GM19438 (cell line): ENCODE measurements around the gene ABL2.

Source experiments
- ATAC-seq: cut with Tn5 transposase; IDR thresholded peaks from one replicate; pipeline ENCODE4 v1.9.1; 2021; ENCODE audit warnings: low read depth; ENCODE audit not compliant: unreplicated experiment

ABL2 gene

DNA sequence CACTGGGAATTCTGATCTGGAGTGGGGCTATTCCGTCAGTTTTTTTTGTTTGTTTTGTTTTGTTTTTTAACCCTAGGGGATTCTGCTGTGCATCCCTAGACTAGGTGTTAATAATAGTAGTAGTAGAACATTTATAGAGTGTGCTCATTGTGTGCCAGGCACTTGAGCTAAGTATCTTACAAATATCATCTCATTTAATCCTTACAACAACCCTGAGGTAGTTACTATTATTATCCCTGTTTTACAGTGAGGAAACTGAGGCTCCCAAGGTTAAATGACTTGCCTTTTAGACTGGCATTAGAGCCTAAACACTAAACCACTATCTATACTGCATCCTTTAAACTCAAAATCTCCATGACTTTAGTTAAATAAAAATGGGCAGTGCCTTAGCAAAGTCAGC is 125.5 kb downstream of the ABL2 start:
- no peak for ATAC-seq

DNA sequence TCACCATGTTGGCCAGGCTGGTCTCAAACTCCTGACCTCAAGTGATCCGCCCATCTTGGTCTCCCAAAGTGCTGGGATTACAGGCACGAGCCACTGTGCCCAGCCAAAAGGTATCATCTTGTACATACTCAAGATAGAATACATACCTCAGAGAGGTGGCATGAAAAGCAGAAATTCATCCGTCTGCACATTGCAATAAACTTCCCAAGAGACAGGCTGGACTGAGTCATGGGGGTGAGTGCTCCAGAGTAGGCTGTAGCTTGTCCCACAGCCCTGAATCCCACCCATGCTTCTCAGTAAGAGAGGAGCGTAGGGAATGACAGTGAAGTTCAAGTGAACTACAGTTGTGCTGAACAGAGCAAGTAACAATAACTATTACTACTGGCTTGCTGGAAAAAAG is 127.9 kb downstream of the ABL2 start:
- no peak for ATAC-seq

DNA sequence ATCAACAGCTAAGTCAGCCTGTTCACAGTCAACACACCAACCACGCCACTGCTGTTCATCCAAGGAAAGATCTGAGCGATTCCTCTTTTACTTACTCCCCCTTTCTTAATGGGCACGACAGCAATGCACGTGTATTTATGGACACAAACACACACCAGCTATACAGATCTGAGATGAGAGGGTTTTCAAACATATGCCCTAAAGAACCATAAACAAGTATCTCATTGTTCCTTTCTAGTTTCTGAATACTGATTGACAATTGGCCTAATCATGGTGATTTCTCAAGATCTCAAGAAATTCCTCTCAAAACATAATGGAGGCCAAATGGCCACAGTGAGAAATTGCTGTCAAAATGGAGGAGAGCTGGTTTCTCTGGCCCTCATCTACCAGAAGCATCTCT is 129.6 kb downstream of the ABL2 start:
- ATAC-seq: no peak

DNA sequence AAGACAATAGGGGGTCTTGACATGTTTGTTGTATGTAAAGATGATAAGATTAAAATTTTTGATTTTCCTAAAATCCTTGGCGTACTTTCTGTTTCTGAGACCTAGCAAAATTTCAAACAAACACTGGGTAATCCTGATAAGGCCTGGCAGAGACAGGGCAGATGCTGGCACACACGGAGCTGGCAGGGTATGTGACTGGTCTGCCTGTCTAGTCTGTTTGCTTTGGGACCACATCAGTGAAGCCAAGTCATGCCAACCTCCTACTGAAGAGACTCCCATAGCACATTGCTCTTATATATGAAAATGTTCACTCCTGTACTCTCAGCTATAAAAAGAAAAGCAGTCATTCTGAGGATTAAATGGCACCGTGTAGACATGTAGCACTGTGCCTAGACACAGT is 133.6 kb downstream of the ABL2 start:
- no peak for ATAC-seq

DNA sequence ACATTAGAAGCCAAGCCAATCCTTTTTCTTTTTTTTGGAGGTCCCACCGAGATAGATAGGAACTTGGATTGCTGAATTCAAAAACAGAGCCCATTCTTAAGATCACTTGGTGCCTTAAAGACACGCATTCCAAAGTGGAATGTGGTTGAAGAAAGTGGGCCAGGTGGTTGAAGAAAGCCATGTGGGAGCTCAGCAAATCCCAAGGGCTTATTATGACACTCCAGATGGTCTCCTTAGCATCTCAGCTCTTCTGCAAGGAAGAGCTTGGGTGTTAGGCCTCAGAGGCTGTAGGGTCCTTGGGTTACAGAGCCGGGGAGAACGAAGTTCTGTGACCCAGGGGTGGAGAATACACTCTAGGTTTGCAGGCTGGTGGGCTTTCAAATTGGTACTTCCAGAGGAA is 134.1 kb downstream of the ABL2 start:
- no peak for ATAC-seq

DNA sequence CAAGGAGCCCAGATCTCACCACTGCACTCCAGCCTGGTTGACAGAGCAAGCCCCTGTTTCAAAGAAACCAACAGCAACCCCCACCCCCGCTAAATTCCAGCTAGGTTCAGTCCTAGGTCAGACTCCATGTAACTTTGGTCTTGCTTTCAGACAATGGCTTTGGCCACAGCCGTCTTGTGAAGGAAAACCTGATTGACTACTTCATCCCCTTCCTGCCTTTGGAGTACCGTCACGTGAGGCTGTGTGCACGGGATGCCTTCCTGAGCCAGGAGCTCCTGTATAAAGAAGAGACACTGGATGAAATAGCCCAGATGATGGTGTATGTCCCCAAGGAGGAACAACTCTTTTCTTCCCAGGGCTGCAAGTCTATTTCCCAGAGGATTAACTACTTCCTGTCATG is 134.7 kb downstream of the ABL2 start:
- no peak for ATAC-seq

DNA sequence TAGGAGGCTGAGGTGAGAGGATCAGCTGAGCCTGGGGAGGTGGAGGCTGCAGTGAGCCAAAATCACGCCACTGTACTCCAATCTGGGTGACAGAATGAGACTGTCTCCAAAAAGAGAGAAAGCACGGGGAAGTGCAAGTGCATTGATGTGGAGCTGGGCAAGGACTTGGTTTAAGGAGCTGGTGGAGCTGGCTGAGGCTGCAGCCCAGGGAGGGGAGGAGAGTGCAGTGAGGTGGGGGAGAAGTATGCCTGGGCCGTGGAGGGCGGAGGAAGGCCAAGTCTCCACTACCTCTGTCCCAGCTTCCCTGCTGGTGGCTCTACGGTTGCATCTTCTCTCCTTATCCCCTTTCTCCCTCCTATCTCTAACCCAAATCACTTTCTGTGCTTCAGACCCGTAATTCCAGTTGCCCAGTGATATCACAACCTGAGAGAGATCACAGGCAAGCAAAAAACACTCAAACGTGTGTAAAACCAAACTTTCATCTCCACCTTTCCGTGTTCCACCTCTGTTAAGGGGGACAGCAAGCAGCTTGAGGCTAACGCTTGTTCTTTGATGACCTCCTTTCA is 136.5 kb downstream of the ABL2 start:
- ATAC-seq: no peak

DNA sequence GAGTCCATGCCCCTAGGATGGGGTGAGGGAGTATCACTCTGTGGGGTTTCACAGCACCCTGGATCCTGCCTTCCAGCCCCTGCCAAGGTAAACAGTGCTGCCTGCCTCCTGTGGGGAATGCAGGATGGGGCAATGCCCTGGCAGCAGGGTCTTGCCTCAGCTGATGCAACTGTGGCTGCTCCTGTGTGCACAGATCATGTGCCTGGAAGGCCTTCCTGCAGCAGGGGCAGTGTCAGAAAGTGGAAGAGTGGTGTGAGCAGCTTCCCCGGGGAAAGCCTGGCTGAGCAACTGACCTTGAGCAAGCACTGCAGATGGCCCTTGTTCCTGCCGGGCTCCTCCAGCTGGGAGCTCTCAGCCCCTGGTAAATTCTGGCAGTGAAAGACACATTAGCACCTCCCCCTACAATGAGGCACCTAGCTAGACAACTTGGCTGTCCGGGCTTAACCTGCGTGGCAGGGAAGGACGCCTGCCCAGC is 137.7 kb downstream of the ABL2 start:
- no peak for ATAC-seq

DNA sequence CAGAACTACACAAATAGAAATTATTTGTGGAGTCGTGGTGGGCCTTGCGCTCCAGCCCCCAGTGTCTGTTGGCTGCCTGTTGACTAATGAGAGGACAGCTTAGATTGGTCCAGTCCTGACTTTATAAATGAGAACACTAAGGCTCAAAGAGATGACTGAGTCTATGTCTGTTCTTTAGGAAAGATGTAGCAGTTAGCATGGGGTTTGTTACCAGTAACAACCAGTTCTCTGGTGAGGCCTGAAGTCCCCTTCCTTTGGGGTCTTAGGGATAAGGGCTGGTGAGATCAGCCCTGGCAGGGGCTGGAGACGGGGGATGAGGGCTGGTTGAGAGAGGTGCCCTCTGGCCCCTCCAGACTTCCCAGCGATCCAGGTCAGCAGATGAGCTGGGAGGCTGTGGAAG is 138.6 kb downstream of the ABL2 start:
- ATAC-seq: no peak

DNA sequence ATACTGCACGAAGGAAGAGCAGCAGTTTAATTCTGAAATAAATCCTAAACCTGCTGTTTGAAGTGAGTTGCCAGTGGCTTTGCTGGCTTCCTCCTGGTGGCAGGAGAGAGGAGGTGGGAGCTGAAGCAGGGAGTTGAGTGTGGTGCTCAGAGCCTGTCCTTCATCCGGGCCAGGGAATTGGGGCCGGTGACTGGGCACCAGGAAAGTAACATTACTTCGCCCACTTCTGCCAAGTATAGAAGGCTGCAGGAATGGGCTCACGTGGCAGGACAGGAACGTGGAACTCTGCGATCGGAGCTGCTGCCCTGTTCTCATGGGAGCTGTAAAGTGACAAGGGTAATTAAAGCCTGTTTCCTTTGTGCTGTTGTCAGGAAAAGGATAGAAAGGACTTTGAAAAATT is 139.0 kb downstream of the ABL2 start:
- no peak for ATAC-seq

DNA sequence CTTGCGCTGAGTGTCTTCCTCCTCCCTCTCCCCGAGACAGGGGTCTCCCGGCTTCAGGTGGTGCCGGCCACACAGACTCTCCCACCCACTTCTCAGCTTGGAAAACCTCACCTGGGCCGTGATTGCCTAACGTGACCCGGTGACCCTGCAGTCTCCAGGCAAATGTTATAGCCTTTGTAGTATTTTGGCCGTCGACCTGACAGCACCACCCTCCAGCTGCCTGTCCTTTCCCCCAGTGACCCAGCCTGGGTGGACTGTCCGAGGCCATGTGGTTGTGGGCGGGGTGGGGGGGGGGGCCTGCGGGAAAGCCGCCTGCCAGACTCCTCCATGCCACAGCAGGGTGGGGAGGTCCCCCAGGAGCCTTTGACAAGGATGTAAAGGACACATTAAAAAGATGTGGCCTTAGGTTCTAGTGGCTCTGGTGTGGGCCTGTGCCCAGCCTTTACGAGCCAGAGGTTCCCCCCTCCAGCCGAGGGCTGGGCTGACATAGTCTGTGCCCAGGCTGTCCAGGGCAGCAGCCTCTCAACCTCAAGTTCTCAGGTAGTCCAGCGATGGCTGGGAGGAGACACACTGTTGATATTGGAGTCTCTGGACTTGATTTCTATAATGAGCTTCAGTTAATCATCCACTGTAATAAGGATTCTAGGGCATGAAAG is 139.5 kb downstream of the ABL2 start:
- ATAC-seq: no peak

DNA sequence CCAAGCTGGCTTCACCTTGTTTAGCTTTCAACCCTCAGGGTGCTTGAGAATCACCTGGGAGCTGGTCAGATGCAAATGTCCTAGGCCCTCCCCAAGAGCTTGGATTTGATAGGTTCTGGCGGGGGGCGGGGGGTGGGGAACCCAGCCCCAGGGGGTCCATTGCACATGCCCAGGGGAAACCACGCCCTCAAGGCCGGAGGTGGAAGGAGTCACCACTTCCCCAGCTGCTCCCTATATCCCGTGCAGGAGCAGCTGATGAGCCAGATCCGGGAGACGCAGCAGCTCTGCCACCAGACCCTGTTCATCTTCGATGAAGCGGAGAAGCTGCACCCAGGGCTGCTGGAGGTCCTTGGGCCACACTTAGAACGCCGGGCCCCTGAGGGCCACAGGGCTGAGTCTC is 141.8 kb downstream of the ABL2 start:
- no peak for ATAC-seq

DNA sequence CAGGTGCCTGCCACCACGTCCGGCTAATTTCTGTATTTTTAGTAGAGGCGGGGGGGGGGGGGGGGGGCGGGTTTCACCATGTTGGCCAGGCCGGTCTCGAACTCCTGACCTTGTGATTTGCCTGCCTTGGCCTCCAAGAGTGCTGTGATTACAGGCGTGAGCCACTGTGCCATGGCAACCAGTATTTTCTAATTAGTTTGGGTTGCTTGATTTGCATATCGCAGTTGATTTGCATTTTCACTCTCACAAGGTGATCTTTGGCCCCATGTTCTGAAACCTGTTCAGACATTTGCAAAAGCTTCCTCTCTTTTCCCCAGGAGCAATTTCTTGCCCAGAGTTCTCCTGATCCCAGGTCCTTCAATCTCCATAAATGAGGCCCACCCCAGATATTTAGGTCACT is 145.9 kb downstream of the ABL2 start:
- no peak for ATAC-seq

DNA sequence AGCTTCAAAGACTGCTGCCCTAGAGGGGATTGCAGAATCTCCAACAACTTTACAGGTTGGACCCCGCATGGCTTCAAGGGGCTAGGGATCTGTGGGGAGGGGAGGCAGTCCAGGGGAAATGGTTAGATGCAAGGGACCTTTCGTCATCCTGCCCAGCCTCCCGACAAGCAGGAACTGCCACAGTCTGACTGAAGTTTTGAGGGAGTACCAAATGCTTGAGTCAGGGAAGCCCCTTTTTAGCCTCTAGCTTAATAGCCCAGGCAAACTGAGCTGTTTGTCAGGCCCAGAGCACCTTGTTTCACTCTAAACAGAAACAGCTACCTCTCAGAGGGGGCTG is 146.5 kb downstream of the ABL2 start:
- ATAC-seq: no peak

DNA sequence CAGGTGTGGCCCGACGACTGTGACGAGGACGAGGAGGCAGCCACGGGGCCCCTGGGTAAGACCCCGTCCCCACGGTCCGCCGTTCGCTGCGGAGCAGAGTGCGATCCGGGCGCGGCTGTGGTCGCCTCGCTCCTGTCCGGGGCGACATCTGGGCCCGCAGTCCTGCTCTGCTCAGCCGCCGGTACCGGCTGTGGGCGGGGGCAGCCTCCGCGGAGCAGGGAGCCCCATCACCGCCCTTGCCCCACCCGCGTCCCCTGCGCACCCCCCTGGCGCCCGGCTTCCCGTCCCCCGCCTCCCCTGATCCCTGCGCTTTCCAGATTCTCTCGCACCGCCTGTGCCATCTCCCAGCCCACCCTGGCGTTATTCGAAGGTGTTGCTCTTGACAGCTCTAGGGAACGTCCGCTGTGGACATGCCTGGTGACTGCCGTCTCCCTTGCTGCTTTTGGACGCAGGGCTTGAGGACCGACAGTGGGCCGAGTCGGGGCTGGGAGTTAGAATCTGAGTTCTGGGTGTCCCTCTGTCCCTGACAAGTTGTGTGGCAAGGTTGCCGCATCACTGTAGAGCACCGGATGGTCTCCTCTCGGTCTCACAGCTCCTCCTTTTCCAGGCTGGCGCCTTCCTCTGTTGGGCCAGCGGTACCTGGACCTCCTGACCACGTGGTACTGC is 147.0 kb downstream of the ABL2 start:
- ATAC-seq: peak; percentile 12

DNA sequence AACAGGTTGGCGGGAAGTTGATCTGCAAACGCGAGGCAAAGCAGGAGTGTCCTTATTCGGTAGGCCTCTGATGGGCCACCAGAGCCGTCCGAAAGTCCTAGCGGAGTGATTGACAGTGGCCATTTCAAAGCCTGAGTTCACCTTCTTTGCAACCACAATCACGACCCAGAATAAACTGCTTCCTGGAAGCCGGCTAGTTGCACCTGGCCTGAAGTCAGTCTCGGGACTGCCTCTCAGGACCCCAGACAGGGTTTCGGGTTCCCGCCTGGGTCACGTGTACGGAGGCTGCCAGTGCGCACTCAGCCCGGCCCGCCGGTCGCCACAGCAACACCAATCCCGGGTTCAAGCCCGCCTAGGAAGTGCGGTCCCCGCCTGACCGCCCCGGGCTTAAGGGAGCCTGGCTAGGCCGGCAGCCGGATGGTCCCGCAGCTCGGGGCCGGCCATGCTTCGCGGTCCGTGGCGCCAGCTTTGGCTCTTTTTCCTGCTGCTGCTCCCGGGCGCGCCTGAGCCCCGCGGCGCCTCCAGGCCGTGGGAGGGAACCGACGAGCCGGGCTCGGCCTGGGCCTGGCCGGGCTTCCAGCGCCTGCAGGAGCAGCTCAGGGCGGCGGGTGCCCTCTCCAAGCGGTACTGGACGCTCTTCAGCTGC is 147.7 kb downstream of the ABL2 start, which contains the start of gene TOR3A:
Gene TOR3A, plus strand, starts transcription at position 384 of the 646 bp plus-strand sequence. Its CDS starts 59 bp downstream, at position 443.
- ATAC-seq: peak; percentile 83

DNA sequence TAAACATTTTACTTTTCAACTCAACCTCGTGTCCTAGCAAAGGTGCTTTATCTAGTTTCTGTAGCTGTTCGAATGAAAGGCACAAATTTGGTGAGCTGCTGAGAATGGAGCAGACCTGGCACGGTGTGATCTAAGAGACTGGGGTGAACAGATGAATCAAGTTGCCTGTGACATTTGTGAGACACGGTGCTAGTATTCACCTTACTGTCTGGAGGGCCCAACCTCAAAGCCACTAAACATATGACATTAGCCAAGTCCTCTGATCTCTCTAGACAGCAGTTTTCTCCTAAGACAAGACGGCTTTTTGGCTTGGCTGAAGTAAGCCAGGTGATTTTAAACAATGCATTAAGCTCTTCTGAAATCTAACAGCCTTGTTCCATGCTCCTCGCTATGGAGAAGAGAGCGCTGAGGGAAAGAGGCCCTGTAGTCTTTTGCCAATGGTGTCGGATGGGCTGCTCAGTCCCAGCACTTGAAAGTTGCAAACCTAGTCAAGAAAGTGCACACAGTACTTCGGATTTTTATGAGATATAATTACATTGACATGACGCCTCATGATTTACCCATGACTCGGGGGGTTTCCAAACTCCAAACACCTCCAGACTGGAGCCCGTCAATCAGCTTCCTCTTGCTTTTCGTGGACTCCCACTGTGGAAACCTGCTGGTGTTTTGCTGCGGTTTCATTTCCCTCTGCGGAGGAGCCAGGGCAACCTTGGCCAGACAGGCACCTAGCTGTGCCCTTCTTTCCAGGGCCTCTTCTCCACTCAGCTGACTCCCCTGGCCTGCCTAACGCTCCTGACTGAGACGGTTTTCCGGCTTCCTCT is 148.4 kb downstream of the ABL2 start:
- no peak for ATAC-seq

DNA sequence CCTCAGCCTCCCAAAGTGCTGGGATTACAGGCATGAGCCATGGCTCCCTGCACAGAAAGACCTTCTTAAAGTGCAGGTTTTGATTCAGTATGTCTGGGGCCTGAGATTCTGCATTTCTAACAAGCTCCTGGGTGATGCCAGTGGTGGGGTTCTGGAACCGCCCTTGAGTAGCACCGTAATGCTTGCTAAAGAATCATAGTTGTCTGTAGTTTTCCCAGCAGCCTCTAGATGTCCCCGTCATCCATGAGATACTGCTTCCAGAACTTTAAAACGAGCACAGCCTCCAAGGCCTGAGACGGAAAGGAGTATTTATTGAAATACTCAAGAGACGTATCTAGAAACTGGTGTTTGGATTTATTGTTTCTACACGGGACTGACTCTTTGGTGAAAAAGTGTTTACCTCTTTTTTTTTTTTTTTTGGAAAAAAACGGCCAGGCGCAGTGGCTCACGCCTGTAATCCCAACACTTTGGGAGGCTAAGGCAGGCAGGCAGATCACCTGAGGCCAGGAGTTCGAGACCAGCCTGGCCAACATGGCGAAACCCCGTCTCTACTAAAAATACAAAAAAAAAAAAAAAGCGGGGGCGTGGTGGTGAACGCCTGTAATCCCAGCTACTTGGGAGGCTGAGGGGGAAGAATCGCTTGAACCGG is 150.2 kb downstream of the ABL2 start:
- no peak for ATAC-seq

DNA sequence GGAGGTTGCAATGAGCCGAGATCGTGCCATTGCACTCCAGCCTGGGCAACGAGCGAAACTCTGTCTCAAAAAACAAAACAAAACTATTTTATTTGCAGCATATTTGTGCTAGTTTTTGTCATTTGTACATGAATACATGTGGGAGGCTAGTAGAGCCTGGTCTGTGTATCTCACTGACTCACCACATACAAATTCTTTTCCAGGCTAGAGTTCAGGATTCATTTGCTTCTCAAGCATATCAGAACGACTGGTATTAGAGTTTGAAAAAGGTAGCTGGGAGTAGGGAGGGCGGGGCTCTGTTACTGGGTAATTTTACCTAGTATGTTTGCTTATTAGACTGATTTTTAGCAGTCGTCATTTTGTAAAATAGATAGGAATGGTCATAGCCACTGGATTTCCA is 152.1 kb downstream of the ABL2 start:
- no peak for ATAC-seq

DNA sequence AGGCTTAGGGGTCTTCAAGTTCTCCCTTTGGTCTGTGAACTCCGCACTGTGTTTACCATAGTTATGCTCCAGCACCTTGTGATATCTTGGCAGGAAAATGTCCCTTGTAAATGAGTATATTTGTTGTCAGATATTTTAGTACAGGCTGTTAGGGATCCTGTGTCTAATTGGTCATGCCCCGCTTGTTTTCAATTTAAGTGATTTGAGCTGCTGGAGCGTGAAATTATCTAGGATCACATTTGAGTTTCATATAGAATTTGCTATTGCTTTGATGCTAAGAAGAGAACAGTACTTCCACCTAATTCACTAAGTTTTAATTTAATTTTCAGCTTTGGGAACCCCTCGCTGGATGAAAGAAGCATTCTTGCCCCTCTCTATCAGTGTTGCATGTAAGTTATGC is 163.0 kb downstream of the ABL2 start:
- ATAC-seq: no peak
